Measurements from ENCODE around the gene STPG3. TPM values are rescaled to one million over a fixed set of nuclear protein-coding genes. Genes with fewer than 3 reads are reported as not detected.
A peak's percentile ranks its signal among the peaks of the same experiment; 100 is the strongest.

Gene STPG3
- total and polyA plus RNA-seq, 2 of the 13 experiments (the other 11 are each of a cell fraction or from before 2014, with no cell fraction given) = not detected

DNA sequence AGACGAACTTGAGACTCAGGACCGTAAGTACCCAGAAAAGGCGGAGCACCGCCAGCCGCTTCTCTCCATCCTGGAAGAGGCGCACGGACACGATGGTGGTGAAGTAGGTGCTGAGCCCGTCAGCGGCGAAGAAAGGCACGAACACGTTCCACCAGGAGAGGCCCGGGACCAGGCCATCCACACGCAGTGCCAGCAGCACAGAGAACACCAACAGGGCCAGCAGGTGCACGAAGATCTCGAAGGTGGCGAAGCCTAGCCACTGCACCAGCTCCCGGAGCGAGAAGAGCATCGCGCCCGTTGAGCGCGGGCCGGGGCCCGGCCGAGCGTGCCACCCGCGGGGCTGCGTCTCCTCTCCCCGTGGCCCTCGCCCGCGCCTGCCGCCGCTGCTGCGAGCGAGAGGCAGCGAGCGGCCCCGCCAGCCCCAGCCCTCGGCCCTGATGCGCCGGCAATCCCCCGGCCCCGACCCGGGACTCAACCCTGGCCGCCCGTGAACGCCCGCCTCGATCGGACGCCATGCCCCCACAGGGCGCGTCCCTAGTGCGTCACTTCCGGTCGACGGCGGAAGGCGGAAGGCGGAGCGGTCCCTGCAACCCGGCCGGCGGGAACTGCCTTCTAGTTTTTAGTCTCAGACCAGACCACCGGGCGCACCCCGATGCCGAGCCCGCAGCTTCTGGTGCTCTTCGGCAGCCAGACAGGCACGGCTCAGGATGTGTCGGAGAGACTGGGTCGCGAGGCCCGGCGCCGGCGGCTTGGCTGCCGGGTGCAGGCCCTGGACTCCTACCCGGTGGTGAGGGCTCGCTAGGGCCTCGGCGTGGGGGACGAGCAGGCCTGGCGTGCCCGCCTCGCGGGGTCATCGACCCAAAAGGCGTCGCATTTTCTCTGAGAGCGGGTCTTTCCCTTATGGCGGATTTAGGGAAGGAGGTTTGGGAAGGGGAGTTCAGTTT, 45.7 kb upstream of the STPG3 start, which contains the start of the genes NDOR1 and TMEM203 (continued):
- TF ChIP-seq, protein P1, sequence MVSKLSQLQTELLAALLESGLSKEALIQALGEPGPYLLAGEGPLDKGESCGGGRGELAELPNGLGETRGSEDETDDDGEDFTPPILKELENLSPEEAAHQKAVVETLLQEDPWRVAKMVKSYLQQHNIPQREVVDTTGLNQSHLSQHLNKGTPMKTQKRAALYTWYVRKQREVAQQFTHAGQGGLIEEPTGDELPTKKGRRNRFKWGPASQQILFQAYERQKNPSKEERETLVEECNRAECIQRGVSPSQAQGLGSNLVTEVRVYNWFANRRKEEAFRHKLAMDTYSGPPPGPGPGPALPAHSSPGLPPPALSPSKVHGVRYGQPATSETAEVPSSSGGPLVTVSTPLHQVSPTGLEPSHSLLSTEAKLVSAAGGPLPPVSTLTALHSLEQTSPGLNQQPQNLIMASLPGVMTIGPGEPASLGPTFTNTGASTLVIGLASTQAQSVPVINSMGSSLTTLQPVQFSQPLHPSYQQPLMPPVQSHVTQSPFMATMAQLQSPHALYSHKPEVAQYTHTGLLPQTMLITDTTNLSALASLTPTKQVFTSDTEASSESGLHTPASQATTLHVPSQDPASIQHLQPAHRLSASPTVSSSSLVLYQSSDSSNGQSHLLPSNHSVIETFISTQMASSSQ (IDR thresholded peaks at IDR 0.05; ENCODE audit: low read depth) = no peak
- TF ChIP-seq, protein P1 (CRISPR knock-in tag; IDR thresholded peaks at IDR 0.05; ENCODE audit: borderline replicate concordance) = no peak
- TF ChIP-seq POGZ (CRISPR knock-in tag; IDR thresholded peaks at IDR 0.05) = peak; percentile 70
- TF ChIP-seq, protein P2, sequence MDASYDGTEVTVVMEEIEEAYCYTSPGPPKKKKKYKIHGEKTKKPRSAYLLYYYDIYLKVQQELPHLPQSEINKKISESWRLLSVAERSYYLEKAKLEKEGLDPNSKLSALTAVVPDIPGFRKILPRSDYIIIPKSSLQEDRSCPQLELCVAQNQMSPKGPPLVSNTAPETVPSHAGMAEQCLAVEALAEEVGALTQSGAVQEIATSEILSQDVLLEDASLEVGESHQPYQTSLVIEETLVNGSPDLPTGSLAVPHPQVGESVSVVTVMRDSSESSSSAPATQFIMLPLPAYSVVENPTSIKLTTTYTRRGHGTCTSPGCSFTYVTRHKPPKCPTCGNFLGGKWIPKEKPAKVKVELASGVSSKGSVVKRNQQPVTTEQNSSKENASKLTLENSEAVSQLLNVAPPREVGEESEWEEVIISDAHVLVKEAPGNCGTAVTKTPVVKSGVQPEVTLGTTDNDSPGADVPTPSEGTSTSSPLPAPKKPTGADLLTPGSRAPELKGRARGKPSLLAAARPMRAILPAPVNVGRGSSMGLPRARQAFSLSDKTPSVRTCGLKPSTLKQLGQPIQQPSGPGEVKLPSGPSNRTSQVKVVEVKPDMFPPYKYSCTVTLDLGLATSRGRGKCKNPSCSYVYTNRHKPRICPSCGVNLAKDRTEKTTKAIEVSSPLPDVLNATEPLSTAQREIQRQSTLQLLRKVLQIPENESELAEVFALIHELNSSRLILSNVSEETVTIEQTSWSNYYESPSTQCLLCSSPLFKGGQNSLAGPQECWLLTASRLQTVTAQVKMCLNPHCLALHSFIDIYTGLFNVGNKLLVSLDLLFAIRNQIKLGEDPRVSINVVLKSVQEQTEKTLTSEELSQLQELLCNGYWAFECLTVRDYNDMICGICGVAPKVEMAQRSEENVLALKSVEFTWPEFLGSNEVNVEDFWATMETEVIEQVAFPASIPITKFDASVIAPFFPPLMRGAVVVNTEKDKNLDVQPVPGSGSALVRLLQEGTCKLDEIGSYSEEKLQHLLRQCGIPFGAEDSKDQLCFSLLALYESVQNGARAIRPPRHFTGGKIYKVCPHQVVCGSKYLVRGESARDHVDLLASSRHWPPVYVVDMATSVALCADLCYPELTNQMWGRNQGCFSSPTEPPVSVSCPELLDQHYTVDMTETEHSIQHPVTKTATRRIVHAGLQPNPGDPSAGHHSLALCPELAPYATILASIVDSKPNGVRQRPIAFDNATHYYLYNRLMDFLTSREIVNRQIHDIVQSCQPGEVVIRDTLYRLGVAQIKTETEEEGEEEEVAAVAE (CRISPR knock-in tag; IDR thresholded peaks at IDR 0.05; ENCODE audit: borderline replicate concordance) = peak; percentile 47; the same call in 1 of the 2 replicates
- TF ChIP-seq ZNF720 (CRISPR knock-in tag; IDR thresholded peaks at IDR 0.05) = no peak
- TF ChIP-seq ZNF296 (CRISPR knock-in tag; conservative IDR thresholded peaks at IDR 0.05) = no peak
- no peak for TF ChIP-seq ZBTB7A (CRISPR knock-in tag; IDR thresholded peaks at IDR 0.05)
- 0 out of 2 replicates have a peak, but pooled peaks have one; percentile 47 for TF ChIP-seq SMYD3 (CRISPR knock-in tag; IDR thresholded peaks at IDR 0.05)
- TF ChIP-seq, protein P3, sequence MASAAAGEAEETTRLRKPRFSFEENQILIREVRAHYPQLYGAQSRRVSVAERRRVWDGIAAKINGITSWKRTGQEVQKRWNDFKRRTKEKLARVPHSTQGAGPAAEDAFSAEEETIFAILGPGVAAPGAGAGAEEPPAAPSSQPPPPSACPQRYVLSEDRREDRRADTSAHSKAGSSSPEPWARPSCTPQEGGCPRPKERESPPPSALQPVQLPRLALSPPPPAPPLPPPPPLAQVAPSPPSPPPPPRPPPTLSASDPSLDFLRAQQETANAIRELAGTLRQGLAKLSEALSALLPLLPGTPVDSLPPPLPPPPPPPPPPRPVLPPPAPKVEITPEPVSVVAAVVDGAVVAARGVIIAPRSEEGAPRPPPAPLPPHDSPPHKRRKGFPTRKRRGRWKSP (CRISPR knock-in tag; IDR thresholded peaks at IDR 0.05) = no peak
- TF ChIP-seq NR1H2 (CRISPR knock-in tag; IDR thresholded peaks at IDR 0.05; ENCODE audit: borderline replicate concordance, low read depth) = no peak
- TF ChIP-seq PPARG (CRISPR knock-in tag; conservative IDR thresholded peaks at IDR 0.05) = no peak
- TF ChIP-seq, protein P4, sequence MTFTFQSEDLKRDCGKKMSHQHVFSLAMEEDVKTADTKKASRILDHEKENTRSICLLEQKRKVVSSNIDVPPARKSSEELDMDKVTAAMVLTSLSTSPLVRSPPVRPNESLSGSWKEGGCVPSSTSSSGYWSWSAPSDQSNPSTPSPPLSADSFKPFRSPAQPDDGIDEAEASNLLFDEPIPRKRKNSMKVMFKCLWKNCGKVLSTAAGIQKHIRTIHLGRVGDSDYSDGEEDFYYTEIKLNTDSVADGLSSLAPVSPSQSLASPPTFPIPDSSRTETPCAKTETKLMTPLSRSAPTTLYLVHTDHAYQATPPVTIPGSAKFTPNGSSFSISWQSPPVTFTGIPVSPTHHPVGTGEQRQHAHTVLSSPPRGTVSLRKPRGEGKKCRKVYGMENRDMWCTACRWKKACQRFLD (CRISPR knock-in tag; IDR thresholded peaks at IDR 0.05; ENCODE audit: borderline replicate concordance) = peak; percentile 48; the same call in 1 of the 2 replicates
- TF ChIP-seq SOX13 (IDR thresholded peaks at IDR 0.05) = no peak
- TF ChIP-seq SOX13 (CRISPR knock-in tag; conservative IDR thresholded peaks at IDR 0.05 in 1 of 2, IDR thresholded peaks at IDR 0.05 in 1 of 2) = peak in 1 of 2 experiments; percentile 32; a peak in 1 of 4 replicates
- TF ChIP-seq TAF15 (IDR thresholded peaks at IDR 0.05; ENCODE audit: low read depth, low read length, poor library complexity, severe bottlenecking) = no peak

All from HepG2 (cell line).